GM13976 (cell line): ENCODE data around the gene ZNF618.

Experiments
- DNase-seq: peaks from one replicate; pipeline ENCODE4 v3.0.0; 2012; ENCODE audit warnings: low spot score
- in situ Hi-C: fragments of 300-500 bp; cut with MboI; formaldehyde crosslinking; loops from one replicate; pipeline ENCODE4 v1.12.0; 2022; ENCODE audit warnings: low sequenced_read_pairs, mixed read lengths, inconsistent platforms; ENCODE audit not compliant: unreplicated experiment
- TF ChIP-seq, protein P1 (sequence below): IDR thresholded peaks from 2 replicates; pipeline ENCODE4 v1.5.1; 2012; ENCODE audit warnings: borderline replicate concordance, mild to moderate bottlenecking; ENCODE audit not compliant: insufficient read depth; ENCODE audit errors: extremely low read depth, missing control alignments, control extremely low read depth

ZNF618 gene

DNA sequence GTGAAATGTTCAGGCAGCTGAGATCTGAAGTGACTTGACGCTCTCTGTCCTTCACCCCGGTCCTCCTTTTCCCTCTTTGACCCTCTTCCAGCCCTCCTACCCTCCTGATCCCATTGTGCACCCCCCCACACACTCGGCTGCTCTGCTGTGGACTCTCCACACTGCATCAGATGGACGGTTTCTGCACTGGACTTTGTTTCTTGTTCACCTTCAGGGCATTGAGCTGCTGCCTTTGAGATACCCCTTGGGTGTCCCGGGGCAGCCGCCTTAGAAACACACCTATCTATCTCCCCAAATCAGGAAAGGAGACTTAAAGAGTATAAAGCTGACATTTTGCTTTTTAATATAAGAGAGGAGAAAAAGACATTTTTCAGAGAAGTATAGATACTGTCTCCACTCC lies 174.5 kb downstream of the ZNF618 start:
- in situ Hi-C loops, result no loop called here
- DNase-seq, result peak; percentile 13
- TF ChIP-seq, protein P1, sequence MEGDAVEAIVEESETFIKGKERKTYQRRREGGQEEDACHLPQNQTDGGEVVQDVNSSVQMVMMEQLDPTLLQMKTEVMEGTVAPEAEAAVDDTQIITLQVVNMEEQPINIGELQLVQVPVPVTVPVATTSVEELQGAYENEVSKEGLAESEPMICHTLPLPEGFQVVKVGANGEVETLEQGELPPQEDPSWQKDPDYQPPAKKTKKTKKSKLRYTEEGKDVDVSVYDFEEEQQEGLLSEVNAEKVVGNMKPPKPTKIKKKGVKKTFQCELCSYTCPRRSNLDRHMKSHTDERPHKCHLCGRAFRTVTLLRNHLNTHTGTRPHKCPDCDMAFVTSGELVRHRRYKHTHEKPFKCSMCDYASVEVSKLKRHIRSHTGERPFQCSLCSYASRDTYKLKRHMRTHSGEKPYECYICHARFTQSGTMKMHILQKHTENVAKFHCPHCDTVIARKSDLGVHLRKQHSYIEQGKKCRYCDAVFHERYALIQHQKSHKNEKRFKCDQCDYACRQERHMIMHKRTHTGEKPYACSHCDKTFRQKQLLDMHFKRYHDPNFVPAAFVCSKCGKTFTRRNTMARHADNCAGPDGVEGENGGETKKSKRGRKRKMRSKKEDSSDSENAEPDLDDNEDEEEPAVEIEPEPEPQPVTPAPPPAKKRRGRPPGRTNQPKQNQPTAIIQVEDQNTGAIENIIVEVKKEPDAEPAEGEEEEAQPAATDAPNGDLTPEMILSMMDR, result no peak

- in situ Hi-C loops, result no loop called here
Observed at GRCh38 chr9:114051281-114051680, 175.2 kb downstream of the ZNF618 start.

GRCh38 chr9:114051706-114052105 lies 175.6 kb downstream of the ZNF618 start:
- in situ Hi-C loops, result no loop called here
- TF ChIP-seq, protein P1, result no peak
- DNase-seq, result peak; percentile 9

More at GRCh38 chr9:114051281-114051680, 175.2 kb downstream of the ZNF618 start:
- TF ChIP-seq, protein P1, result no peak
- no peak for DNase-seq

- TF ChIP-seq, protein P1, result no peak
- in situ Hi-C loops, result no loop called here
- no peak for DNase-seq
Observed at GRCh38 chr9:114053246-114054005, 177.3 kb downstream of the ZNF618 start.

GRCh38 chr9:114054191-114054690 lies 178.1 kb downstream of the ZNF618 start:
- DNase-seq, result peak; percentile 21
- in situ Hi-C loops, result no loop called here
- TF ChIP-seq, protein P1, result no peak

DNA sequence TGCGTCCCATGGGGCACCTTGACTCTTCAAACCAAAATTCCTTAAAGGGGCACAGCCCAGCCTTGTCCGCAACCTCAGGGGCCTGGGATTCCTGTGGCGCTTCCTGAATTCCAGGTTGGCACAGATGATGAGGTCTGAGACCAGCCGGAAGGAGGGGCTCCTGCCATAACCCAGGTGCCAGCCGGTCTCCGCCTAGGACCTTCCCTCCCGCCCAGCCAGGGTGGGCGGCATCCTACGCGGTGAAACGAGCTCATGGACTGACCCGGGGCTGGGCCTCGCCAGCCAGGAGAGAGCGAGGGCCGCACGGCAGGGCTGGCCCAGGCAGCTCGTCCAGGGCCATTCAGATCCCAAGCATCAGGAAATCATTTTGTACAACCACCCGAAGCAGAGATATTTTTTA lies 179.0 kb downstream of the ZNF618 start:
- TF ChIP-seq, protein P1, result no peak
- peak; percentile 16 for DNase-seq
- in situ Hi-C loops, result no loop called here
